Measurements from ENCODE around the gene FKBP5. TPM values are rescaled to one million over a fixed set of nuclear protein-coding genes. Genes with fewer than 3 reads are reported as not detected.
"Not testable (repeated sequence)": the region's sequence is repeated elsewhere in the genome, so short reads cannot be mapped to it uniquely, and the experiment has no call there.

The FKBP5 gene
- total RNA-seq, 1 donor from 2014 or later, result 6.8 TPM

- Histone ChIP-seq H3K4me1 (ENCODE audit: control insufficient read depth in 3 of 3, insufficient read depth in 3 of 3, low read length in 3 of 3) (no peaks in the 10 kb centered on the region), H3K27me3 (ENCODE audit: control insufficient read depth in 3 of 3, insufficient read depth in 3 of 3, low read length in 3 of 3) (peaks cover 0 to 11% (median 3%) of the 10 kb centered on the region in 3 donors), H3K4me3 (ENCODE audit: low read length in 3 of 3) (no peak overlapping the region), H3K36me3 (ENCODE audit: control insufficient read depth in 3 of 3, insufficient read depth in 3 of 3, low read length in 3 of 3) (no peaks in the 10 kb centered on the region), H3K27ac (ENCODE audit: low read depth, low read length) (no peak overlapping the region), H3K9ac (ENCODE audit: low read depth in 1 of 3, low read length in 3 of 3) (no peak overlapping the region), H3K9me3 (ENCODE audit: control insufficient read depth in 3 of 3, low read length in 3 of 3) (no peaks in the 10 kb centered on the region)
Observed at GRCh38 chr6:35541836-35542235, 146.9 kb downstream of the FKBP5 start.

GRCh38 chr6:35539223-35539622 is 149.5 kb downstream of the FKBP5 start:
- Histone ChIP-seq H3K9me3 (ENCODE audit: control insufficient read depth in 3 of 3, low read length in 3 of 3) (no peaks in the 10 kb centered on the region), H3K36me3 (ENCODE audit: control insufficient read depth in 3 of 3, insufficient read depth in 3 of 3, low read length in 3 of 3) (no peaks in the 10 kb centered on the region), H3K4me3 (ENCODE audit: low read length in 3 of 3) (no peak overlapping the region), H3K4me1 (ENCODE audit: control insufficient read depth in 3 of 3, insufficient read depth in 3 of 3, low read length in 3 of 3) (no peaks in the 10 kb centered on the region), H3K9ac (ENCODE audit: low read depth in 1 of 3, low read length in 3 of 3) (no peak overlapping the region), H3K27me3 (ENCODE audit: control insufficient read depth in 3 of 3, insufficient read depth in 3 of 3, low read length in 3 of 3) (no peaks in the 10 kb centered on the region), H3K27ac (ENCODE audit: low read depth, low read length) (no peak overlapping the region)

GRCh38 chr6:35535847-35536246 is 152.9 kb downstream of the FKBP5 start:
- not testable (repeated sequence) for H3K27ac ChIP-seq (ENCODE audit: low read depth, low read length); H3K36me3 ChIP-seq (ENCODE audit: control insufficient read depth in 3 of 3, insufficient read depth in 3 of 3, low read length in 3 of 3); H3K27me3 ChIP-seq (ENCODE audit: control insufficient read depth in 3 of 3, insufficient read depth in 3 of 3, low read length in 3 of 3); H3K9me3 ChIP-seq (ENCODE audit: control insufficient read depth in 3 of 3, low read length in 3 of 3); H3K9ac ChIP-seq (ENCODE audit: low read depth in 1 of 3, low read length in 3 of 3); H3K4me1 ChIP-seq (ENCODE audit: control insufficient read depth in 3 of 3, insufficient read depth in 3 of 3, low read length in 3 of 3); H3K4me3 ChIP-seq (ENCODE audit: low read length in 3 of 3)

- H3K4me3 ChIP-seq (ENCODE audit: low read length in 3 of 3), result no peak overlapping the region
- no peak overlapping the region for H3K27ac ChIP-seq (ENCODE audit: low read depth, low read length)
- no peaks in the 10 kb centered on the region for H3K4me1 ChIP-seq (ENCODE audit: control insufficient read depth in 3 of 3, insufficient read depth in 3 of 3, low read length in 3 of 3)
- H3K9ac ChIP-seq (ENCODE audit: low read depth in 1 of 3, low read length in 3 of 3), result no peak overlapping the region
- H3K36me3 ChIP-seq (ENCODE audit: control insufficient read depth in 3 of 3, insufficient read depth in 3 of 3, low read length in 3 of 3), result no peaks in the 10 kb centered on the region
- H3K9me3 ChIP-seq (ENCODE audit: control insufficient read depth in 3 of 3, low read length in 3 of 3), result no peaks in the 10 kb centered on the region
- H3K27me3 ChIP-seq (ENCODE audit: control insufficient read depth in 3 of 3, insufficient read depth in 3 of 3, low read length in 3 of 3), result peaks cover 0 to 2% (median 0%) of the 10 kb centered on the region in 3 donors
Observed at GRCh38 chr6:35534407-35535170, 154.1 kb downstream of the FKBP5 start.

- H3K27me3 ChIP-seq (ENCODE audit: control insufficient read depth in 3 of 3, insufficient read depth in 3 of 3, low read length in 3 of 3), result peaks cover 0 to 2% (median 0%) of the 10 kb centered on the region in 3 donors
- no peak overlapping the region for H3K9ac ChIP-seq (ENCODE audit: low read depth in 1 of 3, low read length in 3 of 3)
- no peak overlapping the region for H3K27ac ChIP-seq (ENCODE audit: low read depth, low read length)
- no peaks in the 10 kb centered on the region for H3K4me1 ChIP-seq (ENCODE audit: control insufficient read depth in 3 of 3, insufficient read depth in 3 of 3, low read length in 3 of 3)
- no peak overlapping the region for H3K4me3 ChIP-seq (ENCODE audit: low read length in 3 of 3)
- no peaks in the 10 kb centered on the region for H3K9me3 ChIP-seq (ENCODE audit: control insufficient read depth in 3 of 3, low read length in 3 of 3)
- no peaks in the 10 kb centered on the region for H3K36me3 ChIP-seq (ENCODE audit: control insufficient read depth in 3 of 3, insufficient read depth in 3 of 3, low read length in 3 of 3)
Observed at GRCh38 chr6:35533981-35534380, 154.7 kb downstream of the FKBP5 start.

GRCh38 chr6:35532126-35532525 is 156.6 kb downstream of the FKBP5 start:
- H3K36me3 ChIP-seq (ENCODE audit: control insufficient read depth in 3 of 3, insufficient read depth in 3 of 3, low read length in 3 of 3), result no peaks in the 10 kb centered on the region

GRCh38 chr6:35524380-35525020 is 164.2 kb downstream of the FKBP5 start:
- Histone ChIP-seq H3K27ac (ENCODE audit: low read depth, low read length) (no peak overlapping the region), H3K4me3 (ENCODE audit: low read length in 3 of 3) (no peak overlapping the region), H3K4me1 (ENCODE audit: control insufficient read depth in 3 of 3, insufficient read depth in 3 of 3, low read length in 3 of 3) (peaks cover 3 to 10% (median 4%) of the 10 kb centered on the region in 3 donors), H3K9me3 (ENCODE audit: control insufficient read depth in 3 of 3, low read length in 3 of 3) (no peaks in the 10 kb centered on the region), H3K27me3 (ENCODE audit: control insufficient read depth in 3 of 3, insufficient read depth in 3 of 3, low read length in 3 of 3) (no peaks in the 10 kb centered on the region), H3K9ac (ENCODE audit: low read depth in 1 of 3, low read length in 3 of 3) (no peak overlapping the region), H3K36me3 (ENCODE audit: control insufficient read depth in 3 of 3, insufficient read depth in 3 of 3, low read length in 3 of 3) (no peaks in the 10 kb centered on the region)

More at GRCh38 chr6:35532126-35532525, 156.6 kb downstream of the FKBP5 start:
- Histone ChIP-seq H3K4me1 (ENCODE audit: control insufficient read depth in 3 of 3, insufficient read depth in 3 of 3, low read length in 3 of 3) (no peaks in the 10 kb centered on the region), H3K9me3 (ENCODE audit: control insufficient read depth in 3 of 3, low read length in 3 of 3) (no peaks in the 10 kb centered on the region), H3K9ac (ENCODE audit: low read depth in 1 of 3, low read length in 3 of 3) (no peak overlapping the region), H3K27me3 (ENCODE audit: control insufficient read depth in 3 of 3, insufficient read depth in 3 of 3, low read length in 3 of 3) (peaks cover 0 to 2% (median 0%) of the 10 kb centered on the region in 3 donors), H3K4me3 (ENCODE audit: low read length in 3 of 3) (no peak overlapping the region), H3K27ac (ENCODE audit: low read depth, low read length) (no peak overlapping the region)

Small RNA genes within 50 kb of the gene (small RNA-seq; reads per million reads assigned to genes)
- gene MIR5690 (not detected), gene RF00561 (not detected)

Other genes starting within 250 kb of the FKBP5 start
- gene FANCE, start 236.6 kb downstream of the FKBP5 start, total RNA-seq, result 21.9 TPM
- gene RPL10A, start 220.5 kb downstream of the FKBP5 start, total RNA-seq, result 3,222 TPM
- 6.8 TPM for gene TEAD3, start 191.8 kb downstream of the FKBP5 start, total RNA-seq
- gene TULP1, start 176.0 kb downstream of the FKBP5 start, total RNA-seq, result 0.52 TPM
- gene ARMC12, start 48.1 kb upstream of the FKBP5 start, total RNA-seq, result 0.52 TPM
- not detected for gene CLPSL2, start 87.7 kb upstream of the FKBP5 start, total RNA-seq
- not detected for gene CLPSL1, start 92.1 kb upstream of the FKBP5 start, total RNA-seq
- not detected for gene CLPS, start 108.4 kb upstream of the FKBP5 start, total RNA-seq
- gene LHFPL5, start 116.4 kb upstream of the FKBP5 start, total RNA-seq, result not detected
- 15.1 TPM for gene SRPK1, start 232.2 kb upstream of the FKBP5 start, total RNA-seq

Measured in skeletal muscle tissue (tissue), 5 donors.